ENCODE results near the gene NOTCH4.

GRCh38 chr6:32181148-32181702, 42.6 kb downstream of the NOTCH4 start:
- no peak for TF ChIP-seq CTCF (conservative IDR thresholded peaks at IDR 0.05; ENCODE audit: low read depth in 2 of 2)
- TF ChIP-seq EZH2phosphoT487 (IDR thresholded peaks at IDR 0.05; ENCODE audit: unreplicated experiment) = no peak
- no peak for TF ChIP-seq POLR2AphosphoS5 (IDR thresholded peaks at IDR 0.05; ENCODE audit: low read depth)

Data from GM23338 (cell line).